B cell (primary cell): ENCODE data around the gene NDUFA5. TPM values are rescaled to one million over a fixed set of nuclear protein-coding genes. Genes with fewer than 3 reads are reported as not detected.
A peak's percentile ranks its signal among the peaks of the same experiment; 100 is the strongest.

ENCODE experiments used
- ATAC-seq: fragments of 200-7000 bp; cut with Tn5 transposase; one replicate; pipeline ENCODE4 v1.10.0; 2021; ENCODE audit warnings: low read depth, mild to moderate bottlenecking, moderate number of reproducible peaks, moderate library complexity
- CTCF ChIA-PET: fragments of 350-600 bp; sonication (Branson Sonifier 250); formaldehyde crosslinking; loops from one replicate; lab custom pipeline; 2021; ENCODE audit warnings: antibody characterized with exemption, inconsistent platforms; lab: Charles Lee
- POLR2A ChIA-PET: fragments of 350-600 bp; sonication (Branson Sonifier 250); formaldehyde crosslinking; loops from one replicate; lab custom pipeline; 2021; ENCODE audit warnings: antibody characterized with exemption; lab: Charles Lee
- DNase-seq: peaks from one replicate; pipeline ENCODE4 v3.0.0; 2013
- H2AFZ ChIP-seq: 2 replicates; pipeline ENCODE4 v1.6.1; 2012; ENCODE audit warnings: mild to moderate bottlenecking, low read depth, low read length; ENCODE audit not compliant: insufficient read depth, poor library complexity, severe bottlenecking
- H3K27ac ChIP-seq, 2 donors: 1 replicate in 1 of 2; 2 replicates in 1 of 2; pipeline ENCODE4 v1.5.1; 2012 to 2013; ENCODE audit warnings: low read length in 2 of 2, mild to moderate bottlenecking in 2 of 2, moderate library complexity in 1 of 2
- H3K27me3 ChIP-seq, 4 experiments: fragments of 200-600 bp in 1 of 4; sonication (generic) in 1 of 4; replicated peaks in 1 of 4; 1 replicate in 2 of 4; 2 replicates in 2 of 4; pipeline versions ENCODE4 v1.6.1 to v1.7.0; 2013 to 2016; ENCODE audit warnings: low read length in 3 of 4, mild to moderate bottlenecking in 2 of 4, mixed read lengths in 1 of 4, moderate library complexity in 1 of 4; ENCODE audit not compliant: insufficient read depth in 4 of 4, control insufficient read depth in 3 of 4; ENCODE audit errors: control extremely low read depth in 1 of 4
- H3K36me3 ChIP-seq, 2 experiments: replicated peaks in 1 of 2; 1 replicate in 1 of 2; 2 replicates in 1 of 2; pipeline versions ENCODE4 v1.6.1 to v1.7.1; 2013; ENCODE audit warnings: low read length in 1 of 2; ENCODE audit not compliant: insufficient read depth in 2 of 2, control insufficient read depth in 1 of 2; ENCODE audit errors: control extremely low read depth in 1 of 2, extremely low read depth in 1 of 2
- H3K4me1 ChIP-seq, 2 donors: fragments of 200-600 bp in 1 of 2; sonication (generic) in 1 of 2; 1 replicate in 1 of 2; 2 replicates in 1 of 2; pipeline versions ENCODE4 v1.5.1 to v1.6.1; 2013 to 2017; ENCODE audit warnings: low read length in 2 of 2; ENCODE audit not compliant: control insufficient read depth in 2 of 2, insufficient read depth in 2 of 2
- H3K4me2 ChIP-seq: replicated peaks from 2 replicates; pipeline ENCODE3; 2012; ENCODE audit warnings: mild to moderate bottlenecking, low read depth, low read length; ENCODE audit not compliant: poor library complexity, severe bottlenecking
- H3K4me3 ChIP-seq, 5 experiments: fragments of 200-600 bp in 1 of 5; sonication (generic) in 1 of 5; 1 replicate in 3 of 5; 2 replicates in 2 of 5; pipeline versions ENCODE4 v1.5.1 to v1.7.0; 2011 to 2016; ENCODE audit warnings: low read length in 4 of 5, mild to moderate bottlenecking in 4 of 5, low read depth in 2 of 5, control low read depth in 1 of 5, moderate library complexity in 1 of 5; ENCODE audit not compliant: insufficient read depth in 1 of 5; ENCODE audit errors: control extremely low read depth in 1 of 5, extremely low read depth in 1 of 5
- H3K79me2 ChIP-seq: fragments of 200-600 bp; sonication (generic); one replicate; pipeline ENCODE4 v1.6.0; 2016; ENCODE audit warnings: low read length; ENCODE audit not compliant: control insufficient read depth, insufficient read depth
- H3K9ac ChIP-seq: fragments of 200-600 bp; sonication (generic); 2 replicates; pipeline ENCODE4 v1.6.1; 2017; ENCODE audit warnings: mild to moderate bottlenecking, low read length, moderate library complexity
- H3K9me3 ChIP-seq, 3 donors: one replicate each; pipeline versions ENCODE4 v1.6.1 to v1.7.1; 2013; ENCODE audit warnings: low read length in 2 of 3; ENCODE audit not compliant: control insufficient read depth in 2 of 3, insufficient read depth in 1 of 3; ENCODE audit errors: control extremely low read depth in 1 of 3
- H4K20me1 ChIP-seq: 2 replicates; pipeline ENCODE4 v1.6.0; 2012; ENCODE audit warnings: mild to moderate bottlenecking, low read length; ENCODE audit not compliant: insufficient read depth, control insufficient read depth, poor library complexity, severe bottlenecking
- H3K27ac Mint-ChIP-seq: one replicate; pipeline ENCODE4 v1.8.0; 2021; ENCODE audit warnings: mixed read lengths
- H3K27me3 Mint-ChIP-seq: one replicate; pipeline ENCODE4 v1.8.0; 2021; ENCODE audit warnings: mixed read lengths
- H3K4me1 Mint-ChIP-seq: one replicate; pipeline ENCODE4 v1.8.0; 2021; ENCODE audit warnings: mixed read lengths
- H3K4me3 Mint-ChIP-seq: one replicate; pipeline ENCODE4 v1.8.0; 2021; ENCODE audit warnings: mixed read lengths
- H3K9me3 Mint-ChIP-seq: one replicate; pipeline ENCODE4 v1.8.0; 2022; ENCODE audit warnings: mixed read lengths; ENCODE audit not compliant: insufficient read depth
- EZH2 ChIP-seq: IDR thresholded peaks from 2 replicates; pipeline ENCODE4 v1.6.1; 2012; ENCODE audit warnings: borderline replicate concordance, low read depth, mild to moderate bottlenecking, moderate library complexity, low read length; ENCODE audit not compliant: insufficient read depth, poor library complexity, severe bottlenecking
- WGBS: methylation state at CpG from one replicate; pipeline ENCODE4 v1.1.5; 2013; ENCODE audit warnings: missing lambda C conversion rate; ENCODE audit not compliant: insufficient coverage; 5-methylcytosine and 5-hydroxymethylcytosine counted together
- intact Hi-C: fragments of 100-400 bp; cut with micrococcal nuclease; formaldehyde crosslinking; loops from one replicate; pipeline ENCODE4 v1.10.0; 2022
- polyA plus RNA-seq: library from polyadenylated mRNA; depleted of rRNA; stranded (reverse); fragments of >200 nt; gene quantifications from 2 replicates; pipeline ENCODE4 v1.2.3, GENCODE V29; 2012
- total RNA-seq, 2 donors: library from RNA; stranded (reverse); fragments of 120-200 nt in 1 of 2; gene quantifications; 1 replicate in 1 of 2; 2 replicates in 1 of 2; pipeline versions ENCODE4 v1.2.3 to v1.2.4, GENCODE V29; 2013 to 2022
- TF ChIP-seq, protein P1 (sequence below): fragments of 200-600 bp; IDR thresholded peaks from one replicate; pipeline ENCODE4 v1.8.0; 2022; ENCODE audit warnings: antibody characterized with exemption, mild to moderate bottlenecking

The NDUFA5 gene
- total and polyA plus RNA-seq, 2 donors (not counting 1 experiment from before 2014, with no cell fraction given), result 8.1 to 50.7 TPM

DNA sequence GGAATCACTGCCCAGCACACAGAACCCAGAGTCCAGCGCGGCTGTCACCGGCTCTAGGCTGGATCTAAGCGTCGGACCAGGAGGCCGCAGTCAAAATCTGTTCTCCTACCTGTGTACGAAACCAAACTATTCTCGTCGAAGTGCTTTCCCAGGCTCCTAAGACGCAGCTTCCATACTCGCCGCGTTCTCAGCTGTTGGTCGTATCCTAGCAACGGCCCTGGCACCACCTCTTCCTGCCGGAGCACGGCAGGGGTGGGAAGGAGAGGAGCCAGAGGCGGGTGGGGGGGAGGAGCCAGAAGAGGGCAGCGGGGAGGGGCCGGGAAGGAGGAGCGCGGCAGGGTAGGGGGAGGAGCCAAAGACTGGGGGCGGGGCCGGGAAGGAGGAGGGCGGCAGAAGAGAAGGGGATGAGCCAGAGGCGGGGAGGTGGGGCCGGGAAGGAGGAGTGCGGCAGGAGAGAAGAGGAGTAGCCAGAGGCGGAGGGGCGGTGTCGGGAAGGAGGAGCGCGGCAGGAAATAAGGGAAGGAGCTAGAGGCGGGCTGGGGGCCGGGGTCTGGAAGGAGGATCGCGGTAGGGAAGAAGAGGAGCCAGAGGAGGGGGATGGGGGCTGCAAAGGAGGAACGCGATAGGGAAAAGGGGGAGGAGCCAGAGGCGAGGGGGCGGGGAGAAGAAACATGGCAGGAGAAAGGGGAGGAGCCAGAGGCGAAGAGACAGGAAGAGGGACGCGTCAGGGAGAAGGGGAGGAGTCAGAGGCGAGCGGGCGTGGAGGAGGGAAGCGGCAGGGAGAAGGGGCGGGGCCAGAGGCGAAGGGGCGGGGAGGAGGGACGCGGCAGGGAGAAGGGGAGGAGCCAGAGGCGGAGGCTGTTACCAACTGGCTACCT, 23.0 kb downstream of the NDUFA5 start, which contains the start of gene IQUB:
IQUB (minus strand) TSS at position 213 of the 878 bp plus-strand sequence. CDS start 22,255 bp downstream, outside the sequence.
- no peaks in the 10 kb centered on the region for H3K36me3 ChIP-seq
- WGBS, result under 1% methylated on average over 44 of the region's 54 CpGs
- no peaks in the 10 kb centered on the region for H3K9me3 Mint-ChIP-seq
- H3K4me1 ChIP-seq, result peaks cover 13 to 19% of the 10 kb centered on the region in 2 donors
- H4K20me1 ChIP-seq, result no peaks in the 10 kb centered on the region
- H3K27me3 ChIP-seq, result peaks cover 0 to 8% (median 3%) of the 10 kb centered on the region in 4 experiments
- H3K4me3 ChIP-seq, result peak within 1 kb of the TSS; percentile 67 to 81 (median 71)
- TF ChIP-seq, protein P1, sequence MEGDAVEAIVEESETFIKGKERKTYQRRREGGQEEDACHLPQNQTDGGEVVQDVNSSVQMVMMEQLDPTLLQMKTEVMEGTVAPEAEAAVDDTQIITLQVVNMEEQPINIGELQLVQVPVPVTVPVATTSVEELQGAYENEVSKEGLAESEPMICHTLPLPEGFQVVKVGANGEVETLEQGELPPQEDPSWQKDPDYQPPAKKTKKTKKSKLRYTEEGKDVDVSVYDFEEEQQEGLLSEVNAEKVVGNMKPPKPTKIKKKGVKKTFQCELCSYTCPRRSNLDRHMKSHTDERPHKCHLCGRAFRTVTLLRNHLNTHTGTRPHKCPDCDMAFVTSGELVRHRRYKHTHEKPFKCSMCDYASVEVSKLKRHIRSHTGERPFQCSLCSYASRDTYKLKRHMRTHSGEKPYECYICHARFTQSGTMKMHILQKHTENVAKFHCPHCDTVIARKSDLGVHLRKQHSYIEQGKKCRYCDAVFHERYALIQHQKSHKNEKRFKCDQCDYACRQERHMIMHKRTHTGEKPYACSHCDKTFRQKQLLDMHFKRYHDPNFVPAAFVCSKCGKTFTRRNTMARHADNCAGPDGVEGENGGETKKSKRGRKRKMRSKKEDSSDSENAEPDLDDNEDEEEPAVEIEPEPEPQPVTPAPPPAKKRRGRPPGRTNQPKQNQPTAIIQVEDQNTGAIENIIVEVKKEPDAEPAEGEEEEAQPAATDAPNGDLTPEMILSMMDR, result no peak
- TF ChIP-seq EZH2, result no peak
- ATAC-seq (peak; percentile 82), DNase-seq (peak; percentile 92)
- CTCF ChIA-PET, result interaction anchor here (0.7 to 3.0 kb wide), 5 partner anchors 13 to 191 kb away, joined by 3 to 19 read pairs (median 6); partner anchors contain the start of gene NDUFA5
- peak within 1 kb of the TSS; percentile 77 for H3K9ac ChIP-seq
- peak within 1 kb of the TSS; percentile 41 to 69 for H3K27ac ChIP-seq
- H3K79me2 ChIP-seq, result no peaks in the 10 kb centered on the region
- peak within 1 kb of the TSS; percentile 73 for H2AFZ ChIP-seq
- peaks cover 0 to 3% (median 0%) of the 10 kb centered on the region in 3 donors for H3K9me3 ChIP-seq
- H3K27ac Mint-ChIP-seq, result peak within 1 kb of the TSS; percentile 5
- intact Hi-C loops, result loop anchor here (1.0 kb wide), 2 partner anchors 23 to 215 kb away; partner anchors contain the start of genes NDUFA5 and WASL
- peaks cover 20% of the 10 kb centered on the region for H3K4me1 Mint-ChIP-seq
- peak within 1 kb of the TSS; percentile 79 for H3K4me2 ChIP-seq
- peak within 1 kb of the TSS; percentile 93 for H3K4me3 Mint-ChIP-seq
- peaks cover 8% of the 10 kb centered on the region for H3K27me3 Mint-ChIP-seq
- POLR2A ChIA-PET, result interaction anchor here (1.7 kb wide), 1 partner anchor 23 kb away, joined by 8 read pairs; the partner anchor contains the start of gene NDUFA5
